Stimulated activated CD8-positive, alpha-beta memory T cell treated with anti-CD3 and anti-CD28 coated beads, Interleukin-2, amount 100 ng/mL, for 48 hours (primary cell): ENCODE results near the gene LMO2.

ENCODE experiments used
- DNase-seq, 2 donors: peaks; one replicate each; pipeline ENCODE4 v3.0.0-alpha.2; 2020; ENCODE audit warnings: low read depth in 2 of 2

LMO2 gene

DNA sequence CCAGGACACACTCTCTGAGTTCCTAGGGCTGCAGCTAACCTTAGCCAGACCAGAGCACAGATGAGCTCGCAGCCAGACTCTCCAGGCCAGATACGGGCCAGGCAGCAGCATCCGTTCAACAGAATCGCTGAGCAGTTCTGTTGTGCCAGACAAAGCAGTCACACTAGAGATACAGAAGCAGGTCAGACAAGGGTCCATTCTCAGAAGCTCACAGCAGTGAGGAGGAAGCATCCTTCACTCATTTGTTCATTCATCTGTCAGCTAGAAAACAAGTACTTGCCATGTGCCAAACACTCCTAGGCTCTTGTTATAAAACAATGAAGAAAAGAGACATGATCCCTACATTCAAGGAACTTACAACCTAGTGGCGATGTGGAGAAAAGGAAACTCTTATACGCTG lies 2.6 kb downstream of the LMO2 start:
- DNase-seq, result no peak

DNA sequence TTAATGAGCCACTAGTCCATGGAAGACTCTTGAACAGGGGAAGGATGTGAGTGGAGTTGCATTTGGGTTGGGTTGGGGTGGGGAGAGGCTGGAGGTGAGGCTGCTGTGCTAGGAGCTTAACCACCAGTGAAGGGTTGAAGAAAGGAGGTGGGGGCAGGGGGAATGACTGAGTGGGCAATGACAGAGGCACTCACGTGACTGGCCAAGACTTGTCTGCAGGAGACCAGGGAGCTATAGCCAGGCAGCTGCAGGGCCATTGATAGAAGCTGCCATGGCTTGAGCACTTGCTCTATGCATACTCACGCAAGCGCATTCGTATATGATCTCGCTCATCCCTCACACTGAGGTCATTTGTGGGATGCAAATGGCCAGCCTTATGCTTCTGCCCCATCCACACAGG lies 4.0 kb downstream of the LMO2 start:
- DNase-seq, result no peak

DNA sequence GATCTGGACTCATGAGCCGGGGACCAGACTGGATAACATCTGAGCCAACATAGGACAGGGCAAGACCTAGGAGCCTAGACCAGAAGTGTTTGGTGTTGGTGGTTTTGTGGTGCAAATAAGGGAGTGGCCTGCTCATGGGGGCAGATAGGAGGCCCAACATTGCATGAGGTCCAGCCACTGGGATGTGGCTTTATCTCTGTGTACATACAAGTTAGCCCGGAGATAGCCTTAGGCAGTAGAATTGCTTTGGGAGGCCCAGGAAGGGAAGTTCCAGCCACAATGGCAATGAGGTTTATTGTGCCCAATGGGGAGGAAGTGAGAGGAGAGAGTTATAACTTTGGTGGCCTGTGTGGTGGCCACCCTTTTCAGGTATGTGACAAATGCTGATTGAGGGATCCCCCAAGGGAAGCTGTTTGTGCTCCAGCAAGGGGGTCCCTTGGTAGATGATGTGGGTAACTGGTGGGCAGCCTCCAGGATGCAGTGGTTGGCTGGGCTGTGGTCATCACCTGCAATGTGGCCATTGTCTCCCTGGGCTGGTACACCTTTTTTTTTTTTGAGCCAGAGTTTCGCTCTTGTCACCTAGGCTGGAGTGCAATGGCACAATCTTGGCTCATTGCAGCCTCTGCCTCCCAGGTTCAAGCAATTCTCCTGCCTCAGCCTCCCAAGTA lies 6.4 kb downstream of the LMO2 start:
- no peak for DNase-seq

- DNase-seq, result no peak
Observed at GRCh38 chr11:33884601-33885000, 7.3 kb downstream of the LMO2 start.

- DNase-seq, result no peak
Observed at GRCh38 chr11:33884035-33884434, 7.8 kb downstream of the LMO2 start.

DNA sequence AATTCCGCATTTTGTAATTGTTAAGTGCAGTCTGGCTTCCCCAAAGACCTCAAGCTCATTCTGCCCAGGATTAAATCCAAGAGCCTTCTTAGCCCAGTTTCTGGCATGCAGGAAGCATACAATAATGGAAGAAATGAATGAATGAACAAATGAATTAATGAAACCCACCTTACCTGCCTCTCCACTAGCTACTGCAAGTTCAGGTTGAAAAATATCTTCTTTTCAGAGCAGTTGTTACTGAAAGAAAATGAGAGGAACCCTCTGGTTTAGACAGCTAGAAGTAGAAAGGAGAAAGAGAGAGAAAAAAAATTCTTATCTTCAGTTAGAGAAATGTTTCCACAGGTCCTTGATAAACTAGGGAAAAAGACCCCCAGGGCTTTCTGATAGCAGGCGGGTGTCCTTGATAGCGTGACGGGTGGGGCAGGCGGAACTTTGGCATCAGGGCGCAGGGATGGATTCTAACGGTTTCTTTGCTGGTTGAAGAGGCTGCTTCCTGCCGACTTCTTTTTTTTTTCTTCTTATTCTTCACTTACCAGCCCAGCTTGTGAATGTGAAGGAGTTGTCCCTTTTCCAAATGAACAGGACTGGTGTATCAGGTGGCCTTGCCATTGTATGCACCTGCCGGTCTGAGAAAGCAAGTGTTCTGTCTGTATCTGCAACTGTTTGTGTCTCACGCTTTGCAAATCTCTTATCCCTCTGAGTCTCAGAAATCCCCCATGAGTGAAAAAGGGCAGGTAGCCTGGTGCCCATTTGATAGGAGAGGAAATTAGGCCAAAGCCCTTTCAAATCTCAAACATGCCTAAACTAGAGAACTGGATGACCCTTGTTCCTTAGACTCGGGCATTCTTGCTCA lies 10.0 kb downstream of the LMO2 start:
- DNase-seq, result no peak

- DNase-seq, result no peak
Observed at GRCh38 chr11:33880979-33881378, 10.9 kb downstream of the LMO2 start.

DNA sequence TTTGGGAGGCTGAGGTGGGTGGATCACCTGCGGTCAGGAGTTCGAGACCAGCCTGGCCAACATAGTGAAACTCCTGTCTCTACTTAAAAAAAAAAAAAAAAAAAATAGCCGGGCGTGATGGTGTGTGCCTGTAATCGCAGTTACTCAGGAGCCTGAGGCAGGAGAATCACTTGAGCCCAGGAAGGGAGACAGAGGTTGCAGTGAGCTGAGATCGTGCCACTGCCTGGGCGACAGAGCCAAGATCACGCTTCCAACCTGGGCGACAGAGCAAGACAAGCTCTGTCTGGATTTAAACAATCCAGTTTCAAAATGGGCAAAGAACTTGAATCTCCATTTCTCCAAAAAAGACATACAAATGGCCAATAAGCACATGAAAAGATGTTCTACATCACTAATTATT lies 12.5 kb downstream of the LMO2 start:
- no peak for DNase-seq

GRCh38 chr11:33877038-33877437 lies 14.8 kb downstream of the LMO2 start:
- DNase-seq, result no peak

- no peak for DNase-seq
Observed at GRCh38 chr11:33875621-33876294, 16.1 kb downstream of the LMO2 start.

GRCh38 chr11:33874910-33875490 lies 16.9 kb downstream of the LMO2 start:
- no peak for DNase-seq

- DNase-seq, result no peak
Observed at GRCh38 chr11:33874433-33874832, 17.4 kb downstream of the LMO2 start.

- no peak for DNase-seq
Observed at GRCh38 chr11:33869481-33870422, 22.1 kb downstream of the LMO2 start.

DNA sequence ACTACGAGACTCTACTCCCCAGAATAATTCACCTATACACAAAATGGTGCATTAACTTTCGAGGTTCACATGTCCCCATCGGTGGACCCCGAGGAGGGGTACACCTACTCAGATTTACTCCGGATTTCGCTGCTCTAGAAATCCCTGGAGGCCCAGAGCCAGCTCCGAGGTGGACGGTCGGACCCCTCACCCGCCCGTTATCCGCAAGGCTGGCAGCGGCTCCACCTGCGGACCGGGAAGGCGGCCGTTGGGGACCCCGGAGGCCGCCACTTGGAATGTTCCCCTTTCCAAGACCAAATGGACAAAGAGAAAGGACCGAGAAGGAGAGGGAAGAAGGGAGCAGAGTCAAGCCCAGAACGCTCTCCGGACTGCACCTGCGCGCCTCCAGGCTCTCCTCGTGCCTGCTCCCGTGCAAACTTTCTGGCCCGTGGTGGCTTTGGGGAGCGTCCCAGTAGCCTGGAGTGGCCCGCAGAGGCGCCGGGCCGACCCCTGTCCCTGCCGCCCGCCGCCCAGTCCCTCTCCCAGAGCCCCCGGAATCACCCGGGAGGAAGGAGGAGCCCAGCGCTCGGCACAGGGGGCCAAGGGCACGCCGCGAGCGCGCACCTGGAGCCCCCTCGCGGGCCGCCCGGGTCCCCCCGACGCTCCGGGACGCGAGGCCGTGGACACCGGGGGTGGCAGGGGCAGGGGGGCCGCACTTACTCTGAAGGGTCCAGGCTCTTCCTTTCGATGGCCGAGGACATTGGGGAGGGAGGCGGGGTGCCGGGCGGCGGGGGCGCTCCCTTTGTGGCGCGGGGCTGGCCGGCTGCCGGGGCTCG lies 23.0 kb downstream of the LMO2 start:
- DNase-seq, result no peak

DNA sequence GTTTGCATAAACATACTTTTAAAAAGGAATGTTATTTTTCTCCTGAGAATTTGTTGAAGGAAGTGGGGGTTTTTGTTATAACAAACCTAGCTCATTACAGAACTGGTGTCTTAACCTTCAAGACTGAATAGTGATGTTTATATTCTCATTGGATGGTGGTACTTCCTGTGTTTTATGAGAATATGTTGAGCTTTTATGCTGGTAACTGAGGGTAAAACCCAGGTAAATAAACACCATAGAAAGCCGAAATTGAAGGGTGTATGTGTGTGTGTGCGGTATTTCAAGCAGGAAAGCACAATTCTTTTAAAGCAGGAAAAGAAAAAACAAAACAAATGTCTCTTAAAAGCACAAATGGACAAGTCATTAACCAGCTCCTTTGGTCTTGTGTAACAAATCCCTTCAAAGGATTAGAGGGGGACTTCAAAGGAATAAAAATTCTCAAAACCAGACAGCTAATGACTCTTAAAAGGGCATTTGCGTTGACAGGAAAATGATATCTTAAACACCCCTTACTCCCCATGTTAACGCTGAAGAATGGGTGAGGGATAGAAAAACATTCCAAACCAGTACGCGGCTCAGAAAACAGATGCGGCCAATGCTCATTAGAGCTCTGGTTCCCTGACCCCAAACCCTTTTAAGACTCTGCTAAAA lies 23.8 kb downstream of the LMO2 start:
- DNase-seq, result no peak

GRCh38 chr11:33867561-33867960 lies 24.3 kb downstream of the LMO2 start:
- DNase-seq, result no peak

- no peak for DNase-seq
Observed at GRCh38 chr11:33866936-33867335, 24.9 kb downstream of the LMO2 start.

DNA sequence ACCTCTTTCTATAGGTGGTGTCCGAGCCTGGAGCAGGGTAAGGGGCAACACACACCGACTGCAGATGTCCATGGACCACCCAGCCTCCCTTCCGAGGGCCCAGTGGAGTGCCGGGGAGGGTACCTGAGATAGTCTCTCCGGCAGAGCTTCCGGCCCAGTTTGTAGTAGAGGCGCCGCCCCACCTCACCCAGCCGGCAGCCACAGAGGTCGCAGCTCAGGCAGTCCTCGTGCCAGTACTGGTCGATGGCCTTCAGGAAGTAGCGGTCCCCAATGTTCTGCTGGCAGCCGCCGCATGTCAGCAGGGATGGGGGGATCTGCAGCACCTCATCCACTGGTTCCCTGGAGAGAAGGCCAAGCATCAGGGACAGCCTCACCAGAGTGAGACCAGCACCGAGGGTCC lies 27.4 kb downstream of the LMO2 start:
- DNase-seq, result no peak

DNA sequence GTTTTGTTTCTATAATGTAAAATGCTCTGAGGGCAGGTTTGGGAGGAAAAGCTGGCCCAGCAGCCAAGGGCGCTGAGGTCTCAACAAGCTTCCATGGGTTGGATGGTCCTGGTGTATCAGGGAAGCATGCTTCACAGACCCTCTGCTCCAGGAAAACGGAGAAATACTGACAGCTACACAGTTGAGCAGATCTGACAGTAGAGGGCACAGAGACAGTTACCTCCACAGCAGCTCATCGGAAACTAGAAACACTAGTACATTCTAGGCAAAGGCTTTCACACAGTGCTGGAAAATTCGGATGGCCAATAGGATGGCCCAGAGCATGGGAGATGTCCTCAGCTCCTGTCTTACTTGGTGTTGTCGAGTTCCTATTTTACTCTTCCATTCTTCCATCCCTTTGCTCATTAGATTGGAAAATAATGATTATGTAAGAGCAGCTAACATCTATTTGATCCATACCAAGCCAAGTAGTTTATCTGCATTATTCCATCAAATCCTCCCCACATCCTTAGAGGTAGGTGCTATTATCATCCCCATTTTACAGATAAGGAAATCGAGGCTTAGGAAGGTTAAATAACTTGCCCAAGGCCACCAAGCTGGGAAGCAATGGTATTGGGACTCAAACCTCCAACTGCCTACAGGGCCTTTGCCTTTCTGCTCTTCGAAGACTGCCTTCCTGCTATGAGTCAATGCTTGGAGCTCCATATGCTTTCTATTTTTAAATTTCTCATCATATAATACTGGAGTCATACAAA lies 28.3 kb downstream of the LMO2 start:
- no peak for DNase-seq
